GM10248 (cell line): ENCODE results near the gene RASGEF1C.

Source experiments
- CTCF ChIA-PET: fragments of 300-600 bp; sonication (Branson Sonifier 250); formaldehyde crosslinking; extraction: SDS; loops from one replicate; lab custom pipeline; 2021; ENCODE audit warnings: antibody characterized with exemption; lab: Yijun Ruan, JAX
- POLR2A ChIA-PET: fragments of 350-650 bp; sonication (Branson Sonifier 250); formaldehyde crosslinking; extraction: SDS; loops from one replicate; lab custom pipeline; 2020; ENCODE audit warnings: antibody characterized with exemption; lab: Yijun Ruan, JAX
- DNase-seq: peaks from one replicate; pipeline ENCODE4 v3.0.0; 2012; ENCODE audit errors: extremely low spot score
- TF ChIP-seq, protein P1 (sequence below): IDR thresholded peaks from 2 replicates; pipeline ENCODE4 v1.5.1; 2012; ENCODE audit warnings: mild to moderate bottlenecking, low read depth; ENCODE audit errors: extremely low read depth, missing control alignments, control extremely low read depth

RASGEF1C gene

GRCh38 chr5:180199390-180199789 lies 9.6 kb downstream of the RASGEF1C start:
- ChIA-PET CTCF (interaction anchor here (0.9 to 3.0 kb wide), 2 partner anchors 9 to 117 kb away, joined by 3 to 8 read pairs; no protein-coding TSS in a partner anchor), POLR2A (no interaction called here)
- DNase-seq: no peak

DNA sequence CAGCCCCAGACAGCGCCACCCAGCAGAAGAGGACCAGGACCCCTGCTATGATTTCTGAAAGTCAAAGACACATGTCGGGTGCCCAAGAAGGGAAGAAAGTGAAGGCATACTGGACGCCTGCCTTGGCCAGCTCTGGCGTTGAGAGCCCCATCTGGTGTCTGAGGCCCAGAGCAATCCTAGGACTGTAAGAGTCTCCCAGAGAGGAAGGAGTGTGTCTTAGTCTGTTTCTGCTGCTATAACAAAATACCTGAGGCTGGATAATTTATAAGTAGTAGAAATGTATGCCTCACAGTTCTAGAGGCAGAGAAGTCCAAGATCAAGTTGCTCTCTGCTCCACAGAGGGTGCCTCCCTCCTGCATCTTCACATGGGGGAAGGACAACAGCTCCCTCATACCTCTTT lies 10.8 kb downstream of the RASGEF1C start:
- CTCF ChIA-PET: interaction anchor here (0.9 kb wide), 1 partner anchor 10 kb away, joined by 3 read pairs; no protein-coding TSS in a partner anchor

More at GRCh38 chr5:180199390-180199789, 9.6 kb downstream of the RASGEF1C start:
- TF ChIP-seq, protein P1, sequence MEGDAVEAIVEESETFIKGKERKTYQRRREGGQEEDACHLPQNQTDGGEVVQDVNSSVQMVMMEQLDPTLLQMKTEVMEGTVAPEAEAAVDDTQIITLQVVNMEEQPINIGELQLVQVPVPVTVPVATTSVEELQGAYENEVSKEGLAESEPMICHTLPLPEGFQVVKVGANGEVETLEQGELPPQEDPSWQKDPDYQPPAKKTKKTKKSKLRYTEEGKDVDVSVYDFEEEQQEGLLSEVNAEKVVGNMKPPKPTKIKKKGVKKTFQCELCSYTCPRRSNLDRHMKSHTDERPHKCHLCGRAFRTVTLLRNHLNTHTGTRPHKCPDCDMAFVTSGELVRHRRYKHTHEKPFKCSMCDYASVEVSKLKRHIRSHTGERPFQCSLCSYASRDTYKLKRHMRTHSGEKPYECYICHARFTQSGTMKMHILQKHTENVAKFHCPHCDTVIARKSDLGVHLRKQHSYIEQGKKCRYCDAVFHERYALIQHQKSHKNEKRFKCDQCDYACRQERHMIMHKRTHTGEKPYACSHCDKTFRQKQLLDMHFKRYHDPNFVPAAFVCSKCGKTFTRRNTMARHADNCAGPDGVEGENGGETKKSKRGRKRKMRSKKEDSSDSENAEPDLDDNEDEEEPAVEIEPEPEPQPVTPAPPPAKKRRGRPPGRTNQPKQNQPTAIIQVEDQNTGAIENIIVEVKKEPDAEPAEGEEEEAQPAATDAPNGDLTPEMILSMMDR: no peak

DNA sequence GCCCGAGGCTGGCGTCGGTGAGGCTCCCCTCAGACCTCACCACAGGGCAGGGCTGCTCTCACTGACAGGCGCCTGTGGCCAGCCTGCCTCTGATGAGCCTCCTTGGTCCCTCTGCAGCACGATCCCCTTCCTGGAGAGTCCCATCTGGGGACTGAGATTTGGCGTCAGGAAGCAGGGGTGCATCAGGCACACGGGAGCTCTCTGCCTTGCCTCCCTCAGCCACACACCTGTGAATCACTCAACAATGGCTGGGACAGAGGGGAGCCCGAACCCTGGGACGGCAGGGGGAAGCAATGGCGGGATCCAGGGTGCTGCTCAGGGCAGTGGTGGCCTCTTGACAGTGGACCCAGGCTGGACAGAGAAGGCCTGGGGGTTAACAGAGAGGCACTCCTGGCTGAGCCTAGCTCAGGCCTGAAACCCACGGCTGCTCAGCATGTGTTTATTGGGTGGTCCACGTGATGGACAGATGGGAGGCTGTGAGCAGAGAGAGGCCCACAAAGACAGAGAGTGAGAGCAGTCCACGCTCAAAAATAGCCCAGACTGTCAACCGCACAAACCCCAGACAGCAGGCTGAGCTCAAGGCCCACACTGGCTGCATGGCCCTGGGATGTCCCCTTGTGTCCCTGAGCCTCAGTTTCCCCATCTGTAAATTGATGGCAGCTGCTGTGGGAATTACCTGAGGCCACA lies 11.9 kb downstream of the RASGEF1C start:
- POLR2A ChIA-PET: interaction anchor here (0.6 kb wide), 1 partner anchor 657 kb away, joined by 4 read pairs; no protein-coding TSS in a partner anchor
- TF ChIP-seq, protein P1: no peak

More for the DNA sequence above, 10.8 kb downstream of the RASGEF1C start:
- TF ChIP-seq, protein P1: no peak
- POLR2A ChIA-PET: no interaction called here
- DNase-seq: no peak

DNA sequence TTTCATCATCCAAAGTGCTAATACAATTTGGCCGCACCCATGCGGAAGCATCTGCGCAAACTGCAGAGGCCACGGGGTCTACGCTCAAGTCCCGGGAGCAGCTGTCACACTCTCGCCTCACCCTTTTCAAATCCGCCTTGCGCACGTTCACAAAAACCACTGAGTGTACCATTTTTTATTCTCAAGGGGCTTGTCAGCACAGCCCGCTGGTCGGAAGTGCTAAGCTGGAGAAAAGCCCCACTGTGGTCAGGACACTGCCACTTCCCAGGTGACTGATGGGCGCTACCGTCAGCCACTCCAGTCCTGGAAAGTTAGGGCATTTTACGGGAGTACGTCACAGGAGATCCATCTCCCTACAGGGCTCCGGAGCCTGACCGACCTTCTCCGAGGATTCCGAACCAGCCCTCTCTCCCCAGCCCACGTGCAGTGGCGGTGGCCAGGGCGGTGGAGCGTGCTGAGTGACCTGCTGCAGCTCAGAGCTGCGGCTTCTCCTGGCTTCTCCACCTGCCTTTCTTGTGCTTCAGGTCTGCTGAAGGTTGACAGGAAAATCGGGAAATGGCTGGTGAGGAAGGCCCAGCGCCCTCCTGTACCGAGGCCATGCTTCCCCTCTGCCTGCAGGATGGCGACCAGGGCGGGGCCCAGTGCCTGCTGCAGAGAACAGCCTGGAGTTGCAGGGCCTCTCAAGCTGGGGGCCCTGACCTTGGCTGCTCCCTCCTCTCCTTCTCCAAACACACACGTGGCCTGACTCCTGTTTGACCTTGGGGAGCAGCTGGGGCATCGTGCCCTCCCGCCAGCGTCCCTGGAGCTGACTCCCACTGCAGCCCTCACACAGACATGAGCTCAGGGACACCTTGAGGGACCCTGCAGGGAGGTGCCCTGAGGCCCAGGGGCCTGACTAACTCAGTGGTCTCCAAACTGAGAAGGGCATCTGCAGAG lies 14.3 kb downstream of the RASGEF1C start:
- TF ChIP-seq, protein P1: no peak
- POLR2A ChIA-PET: no interaction called here
- CTCF ChIA-PET: interaction anchor here (1.6 kb wide), 1 partner anchor 13 kb away, joined by 3 read pairs; no protein-coding TSS in a partner anchor
- no peak for DNase-seq

More for the DNA sequence above, 11.9 kb downstream of the RASGEF1C start:
- CTCF ChIA-PET: interaction anchor here (0.7 to 1.5 kb wide), 2 partner anchors 33 to 131 kb away, joined by 3 to 5 read pairs; no protein-coding TSS in a partner anchor
- DNase-seq: no peak

GRCh38 chr5:180193749-180194375 lies 15.1 kb downstream of the RASGEF1C start:
- ChIA-PET CTCF (no interaction called here), POLR2A (no interaction called here)
- TF ChIP-seq, protein P1: no peak
- no peak for DNase-seq

- CTCF ChIA-PET: no interaction called here
- DNase-seq: no peak
- TF ChIP-seq, protein P1: no peak
- POLR2A ChIA-PET: no interaction called here
Measured at GRCh38 chr5:180191716-180192115, 17.3 kb downstream of the RASGEF1C start.
